ENCODE results near the gene LTF.

DNA sequence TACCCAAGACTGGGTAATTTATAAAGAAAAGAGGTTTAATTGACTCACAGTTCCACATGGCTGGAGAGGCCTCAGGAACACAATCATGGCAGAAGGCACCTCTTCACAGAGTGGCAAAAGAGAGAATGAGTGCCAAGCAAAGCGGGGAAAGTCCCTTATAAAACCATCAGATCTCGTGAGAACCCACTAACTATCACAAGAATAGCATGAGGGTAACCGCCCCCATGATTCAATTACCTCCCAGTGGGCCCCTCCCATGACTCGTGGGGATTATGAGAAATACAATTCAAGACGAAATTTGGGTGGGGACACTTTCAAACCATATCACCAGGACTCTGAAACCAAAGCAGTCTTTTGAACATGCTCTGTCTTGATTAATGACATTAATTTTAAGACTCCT, 40.1 kb upstream of the LTF start:
- TF ChIP-seq CC2D1A (CRISPR knock-in tag; IDR thresholded peaks at IDR 0.05) (no peak), TP53 (CRISPR knock-in tag; conservative IDR thresholded peaks at IDR 0.05) (no peak), ZNF83 (CRISPR knock-in tag; IDR thresholded peaks at IDR 0.05; ENCODE audit: borderline replicate concordance) (no peak)
- TF ChIP-seq, protein P1, sequence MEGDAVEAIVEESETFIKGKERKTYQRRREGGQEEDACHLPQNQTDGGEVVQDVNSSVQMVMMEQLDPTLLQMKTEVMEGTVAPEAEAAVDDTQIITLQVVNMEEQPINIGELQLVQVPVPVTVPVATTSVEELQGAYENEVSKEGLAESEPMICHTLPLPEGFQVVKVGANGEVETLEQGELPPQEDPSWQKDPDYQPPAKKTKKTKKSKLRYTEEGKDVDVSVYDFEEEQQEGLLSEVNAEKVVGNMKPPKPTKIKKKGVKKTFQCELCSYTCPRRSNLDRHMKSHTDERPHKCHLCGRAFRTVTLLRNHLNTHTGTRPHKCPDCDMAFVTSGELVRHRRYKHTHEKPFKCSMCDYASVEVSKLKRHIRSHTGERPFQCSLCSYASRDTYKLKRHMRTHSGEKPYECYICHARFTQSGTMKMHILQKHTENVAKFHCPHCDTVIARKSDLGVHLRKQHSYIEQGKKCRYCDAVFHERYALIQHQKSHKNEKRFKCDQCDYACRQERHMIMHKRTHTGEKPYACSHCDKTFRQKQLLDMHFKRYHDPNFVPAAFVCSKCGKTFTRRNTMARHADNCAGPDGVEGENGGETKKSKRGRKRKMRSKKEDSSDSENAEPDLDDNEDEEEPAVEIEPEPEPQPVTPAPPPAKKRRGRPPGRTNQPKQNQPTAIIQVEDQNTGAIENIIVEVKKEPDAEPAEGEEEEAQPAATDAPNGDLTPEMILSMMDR (CRISPR knock-in tag; IDR thresholded peaks at IDR 0.05) = no peak

Measured in HepG2 (cell line).